Ovary (tissue), 9 donors: Measurements from ENCODE around the gene NR1D2. TPM values are rescaled to one million over a fixed set of nuclear protein-coding genes. Genes with fewer than 3 reads are reported as not detected.
A peak's percentile ranks its signal among the peaks of the same experiment; 100 is the strongest.

ENCODE experiments used
- DNase-seq, 5 donors: peaks; one replicate each; pipeline ENCODE4 v3.0.0-alpha.2; 2019 to 2020
- H3K27ac ChIP-seq, 2 donors: fragments of 200-600 bp; one replicate each; pipeline versions ENCODE4 v1.5.1 to v1.8.0; 2019 to 2022
- H3K27me3 ChIP-seq: fragments of 200-600 bp; one replicate; pipeline ENCODE4 v1.8.0; 2022
- H3K36me3 ChIP-seq: fragments of 200-600 bp; sonication (generic); one replicate; pipeline ENCODE4 v1.5.1; 2019
- H3K4me1 ChIP-seq: one replicate; pipeline ENCODE4 v1.8.1; 2013; ENCODE audit warnings: mild to moderate bottlenecking, moderate library complexity; ENCODE audit not compliant: insufficient read depth
- H3K4me3 ChIP-seq: fragments of 200-600 bp; sonication (generic); one replicate; pipeline ENCODE4 v1.5.1; 2017
- H3K9me3 ChIP-seq, 2 donors: fragments of 200-600 bp in 1 of 2; sonication (generic) in 1 of 2; one replicate each; pipeline versions ENCODE4 v1.5.1 to v1.8.1; 2013 to 2019; ENCODE audit warnings: mild to moderate bottlenecking in 1 of 2, moderate library complexity in 1 of 2
- CTCF ChIP-seq, 3 donors: fragments of 450-650 bp in 2 of 3; fragments of 200-600 bp in 1 of 3; IDR thresholded peaks; one replicate each; pipeline versions ENCODE4 v1.5.1 to v1.8.0; 2016 to 2022; ENCODE audit warnings: antibody characterized with exemption in 3 of 3, mild to moderate bottlenecking in 1 of 3
- EP300 ChIP-seq: sonication (generic); formaldehyde crosslinking; IDR thresholded peaks from one replicate; pipeline ENCODE4 v1.6.1; 2017; ENCODE audit warnings: antibody characterized with exemption
- POLR2A ChIP-seq: fragments of 450-650 bp; IDR thresholded peaks from one replicate; pipeline ENCODE4 v1.6.1; 2017; ENCODE audit warnings: antibody characterized with exemption, mild to moderate bottlenecking, moderate library complexity
- WGBS, 3 donors: extraction: QIAGEN DNeasy Blood & Tissue Kit in 1 of 3; methylation state at CpG; one replicate each; pipeline versions ENCODE4 v1.1.5 to v1.1.7; 2013 to 2017; 5-methylcytosine and 5-hydroxymethylcytosine counted together
- intact Hi-C, 4 donors: fragments of 100-400 bp; cut with DNase I; formaldehyde crosslinking; loops; one replicate each; pipeline versions ENCODE4 v1.11.0 to v1.15.1; 2022 to 2023
- polyA plus RNA-seq, 2 donors: library from polyadenylated mRNA; stranded (reverse); fragments of 200-250 nt in 1 of 2; fragments of 350-450 nt in 1 of 2; fragmentation: Illumina TruSeq in 1 of 2; extraction: RNeasy Lipid Tissue Mini Kit (QIAGEN cat#74804) in 1 of 2; gene quantifications; one replicate each; pipeline ENCODE4 v1.2.3, GENCODE V29; 2013 to 2014
- total RNA-seq, 7 donors: library from RNA; depleted of rRNA in 2 of 7; stranded (reverse); fragments of >200 nt in 2 of 7; fragmentation: NEBNext Ultra II Directional in 3 of 7; extraction: Animal tissue kit (Norgen Biotek cat#: 25700) in 3 of 7; gene quantifications; one replicate each; pipeline versions ENCODE4 v1.1.0 to v1.2.4, GENCODE V29; 2016 to 2023
- donor health status: DM: no; HTN: no; CAD: no; lungs with moderate emphysema.
- donor health status: DM: no; HTN: no; CAD: no.
- donor health status: Bipolar disorder and iron deficiency.
- donor health status: DM: yes; HTN: yes; CAD: no.
- donor health status: DM: no; HTN: no; CAD: no.
- donor health status: DM: yes; HTN: yes; CAD: no.

NR1D2 gene
- total and polyA plus RNA-seq, 9 donors = 26.9 to 74.3 (median 34.4) TPM

- Histone ChIP-seq H3K4me3 (no peak overlapping the region), H3K4me1 (peaks cover 1% of the 10 kb centered on the region), H3K27ac (no peak overlapping the region), H3K9me3 (no peaks in the 10 kb centered on the region), H3K27me3 (no peaks in the 10 kb centered on the region), H3K36me3 (no peaks in the 10 kb centered on the region)
- 0 to 2% (median 1%) methylated on average over 5 of the region's 5 CpGs for WGBS, 3 donors
- intact Hi-C loops = loop anchor here (5.0 to 10.0 kb wide), 3 partner anchors 236 to 686 kb away; no protein-coding TSS in a partner anchor
- TF ChIP-seq CTCF (IDR thresholded peaks at IDR 0.05) (peak; percentile 59 to 96 (median 96)), POLR2A (no peak)
- peak; percentile 58 to 85 (median 82) for DNase-seq
These were observed 54.0 kb downstream of the NR1D2 start for GRCh38 chr3:23999012-23999641.

GRCh38 chr3:24002129-24002528 is 57.0 kb downstream of the NR1D2 start:
- Histone ChIP-seq H3K27me3 (no peaks in the 10 kb centered on the region), H3K4me3 (no peak overlapping the region), H3K4me1 (peaks cover 1% of the 10 kb centered on the region), H3K27ac (no peak overlapping the region), H3K9me3 (no peaks in the 10 kb centered on the region), H3K36me3 (no peaks in the 10 kb centered on the region)
- WGBS, 3 donors = 91 to 94% (median 92%) methylated on average over 4 of the region's 4 CpGs
- DNase-seq = no peak
- TF ChIP-seq CTCF (IDR thresholded peaks at IDR 0.05) (no peak), EP300 (no peak), POLR2A (no peak)
- intact Hi-C loops = loop anchor here in 3 of 4 donors (5.0 to 10.0 kb wide), 3 partner anchors 63 to 680 kb away; no protein-coding TSS in a partner anchor

GRCh38 chr3:24003466-24003865 is 58.4 kb downstream of the NR1D2 start:
- no peaks in the 10 kb centered on the region for H3K27me3 ChIP-seq
- no peaks in the 10 kb centered on the region for H3K9me3 ChIP-seq
- intact Hi-C loops = loop anchor here in 3 of 4 donors (5.0 to 10.0 kb wide), 3 partner anchors 61 to 679 kb away; no protein-coding TSS in a partner anchor
- DNase-seq = no peak
- H3K36me3 ChIP-seq = no peaks in the 10 kb centered on the region
- WGBS, 3 donors = 97 to 99% (median 98%) methylated on average over 3 of the region's 3 CpGs
- peaks cover 1% of the 10 kb centered on the region for H3K4me1 ChIP-seq
- no peak for TF ChIP-seq POLR2A
- no peak for TF ChIP-seq EP300
- no peak for TF ChIP-seq CTCF (IDR thresholded peaks at IDR 0.05)
- H3K27ac ChIP-seq = no peak overlapping the region
- H3K4me3 ChIP-seq = no peak overlapping the region

GRCh38 chr3:24004171-24004938 is 59.3 kb downstream of the NR1D2 start:
- Histone ChIP-seq H3K4me1 (no peaks in the 10 kb centered on the region), H3K4me3 (no peak overlapping the region), H3K27me3 (no peaks in the 10 kb centered on the region), H3K9me3 (no peaks in the 10 kb centered on the region), H3K27ac (no peak overlapping the region), H3K36me3 (no peaks in the 10 kb centered on the region)
- TF ChIP-seq EP300 (no peak), POLR2A (no peak), CTCF (IDR thresholded peaks at IDR 0.05) (no peak)
- intact Hi-C loops = loop anchor here in 3 of 4 donors (5.0 to 10.0 kb wide), 3 partner anchors 60 to 678 kb away; no protein-coding TSS in a partner anchor
- WGBS, 3 donors = 90 to 95% (median 93%) methylated on average over 4 of the region's 4 CpGs
- no peak for DNase-seq
